Stimulated activated CD8-positive, alpha-beta memory T cell treated with anti-CD3 and anti-CD28 coated beads, Interleukin-7, amount 100 ng/mL, for 4 hours (primary cell): Measurements from ENCODE around the gene CNN3.

ENCODE experiments used
- DNase-seq, 2 donors: peaks; one replicate each; pipeline ENCODE4 v3.0.0-alpha.2; 2020; ENCODE audit warnings: low read depth in 2 of 2

Gene CNN3

GRCh38 chr1:94887603-94888171, 39.2 kb downstream of the CNN3 start:
- no peak for DNase-seq

DNA sequence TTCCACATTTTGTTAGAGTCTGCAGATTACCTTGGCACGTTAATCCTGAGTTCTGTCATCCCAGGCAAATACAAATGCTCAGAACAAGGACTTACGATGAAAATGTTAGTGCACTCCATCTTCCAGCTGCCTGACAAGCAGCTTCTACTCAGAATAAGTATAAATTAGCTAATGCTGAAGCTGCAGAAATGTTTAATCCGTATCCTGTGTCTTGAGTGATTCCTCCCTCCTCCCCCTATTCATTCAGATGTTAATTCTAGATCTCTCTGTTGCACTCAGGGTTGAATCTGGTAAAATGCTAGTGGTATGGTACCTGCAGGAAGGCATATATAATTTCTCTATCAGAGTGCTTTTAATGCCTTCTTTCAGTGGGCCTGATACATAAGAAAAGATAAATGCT, 39.8 kb downstream of the CNN3 start:
- no peak for DNase-seq

GRCh38 chr1:94886361-94886760, 40.5 kb downstream of the CNN3 start:
- DNase-seq = no peak

DNA sequence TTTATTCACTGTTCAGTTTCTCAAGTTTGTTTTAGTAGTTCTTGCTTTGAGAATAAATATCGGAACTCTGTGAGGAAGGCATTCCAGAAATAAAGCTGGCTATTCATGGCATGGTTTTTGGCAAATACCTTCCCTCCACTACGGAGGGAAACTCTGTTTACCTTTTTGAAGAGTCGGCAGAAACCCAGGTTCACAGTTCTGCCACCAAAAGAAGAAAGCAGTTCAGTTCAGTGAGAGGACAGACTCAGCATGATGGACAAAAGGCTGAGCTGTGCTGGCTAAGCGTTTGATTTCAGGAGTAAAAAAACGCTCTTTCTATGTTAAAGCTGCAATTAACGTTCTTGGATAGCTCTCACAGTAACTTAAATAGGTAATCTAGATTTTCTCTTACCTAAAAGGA, 42.4 kb downstream of the CNN3 start:
- no peak for DNase-seq

GRCh38 chr1:94884106-94884505, 42.8 kb downstream of the CNN3 start:
- no peak for DNase-seq

DNA sequence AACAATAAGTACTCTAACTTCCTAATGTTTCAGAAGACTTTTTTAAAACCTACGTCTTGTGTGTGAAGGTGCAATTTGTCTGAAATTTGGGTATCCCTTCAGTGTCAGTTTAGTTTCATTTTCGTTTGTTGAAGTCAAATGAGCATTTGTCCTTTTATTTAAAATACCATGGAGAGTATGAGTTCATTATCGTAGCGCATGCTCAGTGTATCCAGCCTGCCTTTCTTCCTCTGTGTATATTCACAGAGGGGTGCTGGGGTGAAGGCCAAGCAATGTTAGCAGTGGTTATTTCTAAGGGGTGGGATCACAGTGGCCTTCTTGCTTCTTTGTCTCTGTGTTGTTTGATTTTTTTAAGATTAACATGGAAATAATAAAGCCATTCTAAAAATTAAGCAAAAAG, 43.2 kb downstream of the CNN3 start:
- peak in 1 of 2 donors; percentile 2 for DNase-seq

GRCh38 chr1:94878329-94878728, 48.6 kb downstream of the CNN3 start:
- no peak for DNase-seq

DNA sequence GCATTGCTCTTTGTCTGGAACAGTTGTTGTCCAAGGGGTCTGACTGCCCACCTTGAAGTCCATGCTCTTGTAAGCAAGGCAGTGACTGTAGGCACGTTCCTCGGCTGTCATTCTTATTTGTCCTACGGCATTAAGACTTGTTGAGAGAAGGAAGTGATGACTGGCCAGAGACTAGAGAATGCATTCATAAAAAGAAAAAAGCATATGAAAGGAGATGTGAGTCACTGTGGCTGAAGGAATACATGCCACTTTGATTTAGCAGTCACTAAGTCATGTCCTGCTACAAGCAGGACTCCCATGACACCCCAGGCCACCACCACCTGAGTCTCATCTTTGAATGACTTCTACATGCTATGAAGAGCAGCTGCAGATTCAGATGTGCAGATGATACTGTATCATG, 50.5 kb downstream of the CNN3 start:
- no peak for DNase-seq

- no peak for DNase-seq
Measured at GRCh38 chr1:94875794-94876193, 51.1 kb downstream of the CNN3 start.

DNA sequence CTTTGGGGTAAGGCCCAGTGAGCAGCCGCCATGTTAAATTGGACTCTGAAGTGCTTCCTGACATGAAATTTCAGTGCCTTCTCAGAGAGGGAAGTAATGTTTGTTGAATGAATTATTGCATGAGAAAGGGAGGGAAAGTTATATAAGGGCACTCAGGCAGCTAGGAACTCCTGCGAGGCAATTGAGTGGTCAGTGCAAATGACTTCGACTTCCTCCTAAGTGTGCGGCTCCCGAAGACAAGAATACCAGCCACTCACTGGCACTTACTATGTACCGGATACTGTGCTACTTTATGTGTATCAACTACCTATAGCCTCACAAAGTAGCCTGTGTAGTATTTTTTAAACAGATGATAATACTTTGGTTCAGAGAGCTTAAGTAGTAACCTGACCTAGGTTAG, 52.5 kb downstream of the CNN3 start:
- DNase-seq = no peak

DNA sequence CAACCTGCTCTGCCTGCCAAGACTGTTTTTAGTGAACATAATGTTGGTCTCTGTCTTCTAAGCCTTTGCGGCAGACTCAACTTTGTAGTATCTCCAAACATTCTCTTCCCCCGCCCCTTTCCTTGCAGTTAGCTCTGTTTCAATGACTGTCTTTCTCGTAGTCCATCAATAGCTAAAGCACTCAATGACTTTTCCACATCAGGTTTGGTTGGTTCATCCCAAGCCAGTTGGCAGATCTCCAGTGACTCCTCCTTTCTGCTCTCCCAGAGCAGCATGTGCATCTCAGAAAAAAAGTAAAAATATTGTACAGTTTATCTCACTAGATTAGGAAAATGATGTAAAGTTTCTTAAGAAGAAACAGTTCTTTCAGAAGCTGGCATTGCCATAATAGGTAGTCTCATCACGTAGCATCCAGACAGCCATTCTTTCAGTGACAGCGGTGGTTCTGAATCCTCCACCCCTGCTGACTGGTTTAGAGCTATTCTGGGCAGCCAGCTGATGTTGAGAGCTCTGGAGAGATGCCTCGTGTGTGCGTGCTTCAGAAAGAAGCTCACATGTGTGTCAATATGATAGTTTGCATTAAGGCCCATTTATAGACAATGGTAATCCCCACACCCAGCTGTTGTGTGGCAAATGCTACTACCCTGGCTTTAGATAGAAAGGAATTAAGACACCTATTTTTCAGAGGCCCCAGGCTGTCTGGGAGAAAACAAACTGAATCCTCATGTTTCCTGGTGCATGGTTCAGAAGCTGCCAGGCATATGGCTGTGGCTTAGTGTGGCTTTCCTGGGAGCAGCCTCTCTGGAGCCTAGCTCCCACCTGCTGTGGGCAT, 53.2 kb downstream of the CNN3 start:
- DNase-seq = no peak

DNA sequence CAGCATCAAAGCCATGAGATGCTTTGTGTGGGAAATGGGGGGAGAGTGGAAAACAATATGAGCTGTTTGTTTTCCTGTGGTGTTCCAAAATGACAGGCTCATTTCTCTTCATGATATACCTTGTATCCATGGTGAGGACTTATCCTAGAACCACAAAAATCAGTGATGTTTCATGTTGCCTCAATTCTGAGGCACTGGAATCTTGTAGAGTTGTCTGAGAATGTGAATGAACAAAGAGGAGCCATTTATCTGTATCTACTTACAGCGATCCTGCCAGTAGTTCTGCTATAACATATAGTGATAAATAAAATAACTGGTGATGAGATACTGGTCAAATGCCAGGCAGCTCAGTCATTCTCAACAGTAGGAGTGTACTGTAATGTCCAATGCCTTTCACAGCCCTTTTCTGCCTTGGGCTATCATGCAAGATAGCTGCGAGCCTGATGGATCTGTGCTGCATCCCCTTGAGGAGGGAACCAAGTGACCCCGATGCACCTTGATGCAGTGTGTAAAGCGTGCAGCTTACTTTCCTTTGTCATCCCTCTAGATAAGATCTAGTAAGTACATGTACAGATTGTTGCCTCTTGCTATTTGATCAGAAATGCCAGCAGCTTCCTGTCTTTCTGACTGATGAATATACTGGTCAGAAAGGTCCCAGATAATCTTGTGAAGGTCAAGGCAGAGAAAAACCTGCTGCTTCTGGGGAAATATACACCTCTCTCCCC, 54.0 kb downstream of the CNN3 start:
- DNase-seq = no peak

- no peak for DNase-seq
Measured at GRCh38 chr1:94871031-94871430, 55.9 kb downstream of the CNN3 start.

DNA sequence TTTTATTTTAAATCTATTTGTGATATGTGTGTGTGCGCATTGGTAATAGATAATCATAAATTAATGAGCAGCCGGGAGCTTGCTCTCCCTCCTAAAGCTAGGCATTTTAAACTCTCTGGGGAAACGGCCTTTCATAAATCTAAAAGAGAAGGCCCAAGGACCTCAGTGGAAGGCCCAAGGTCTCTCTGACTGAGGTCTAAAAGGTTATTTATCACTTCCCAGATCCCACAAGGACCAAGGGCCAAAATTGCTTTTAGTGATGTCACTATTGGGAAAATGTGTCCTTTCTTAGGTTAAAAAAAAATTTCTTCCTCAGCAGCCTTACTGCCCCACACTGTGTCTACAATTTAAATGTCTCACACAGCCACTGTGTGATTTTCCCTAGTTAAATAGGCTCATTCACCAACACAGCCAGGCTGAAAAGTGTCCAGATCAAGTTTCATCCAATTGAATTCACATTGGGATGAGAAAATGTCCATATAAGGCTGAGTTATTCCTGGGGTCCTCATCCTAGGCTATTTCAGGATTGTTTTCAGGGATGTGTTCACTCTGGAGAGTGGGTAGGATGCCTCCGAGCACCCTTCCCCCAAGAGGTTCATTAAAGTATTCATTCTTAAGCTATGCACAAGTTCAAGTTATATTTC, 60.6 kb downstream of the CNN3 start:
- DNase-seq = no peak

GRCh38 chr1:94865360-94865759, 61.5 kb downstream of the CNN3 start:
- DNase-seq = no peak

DNA sequence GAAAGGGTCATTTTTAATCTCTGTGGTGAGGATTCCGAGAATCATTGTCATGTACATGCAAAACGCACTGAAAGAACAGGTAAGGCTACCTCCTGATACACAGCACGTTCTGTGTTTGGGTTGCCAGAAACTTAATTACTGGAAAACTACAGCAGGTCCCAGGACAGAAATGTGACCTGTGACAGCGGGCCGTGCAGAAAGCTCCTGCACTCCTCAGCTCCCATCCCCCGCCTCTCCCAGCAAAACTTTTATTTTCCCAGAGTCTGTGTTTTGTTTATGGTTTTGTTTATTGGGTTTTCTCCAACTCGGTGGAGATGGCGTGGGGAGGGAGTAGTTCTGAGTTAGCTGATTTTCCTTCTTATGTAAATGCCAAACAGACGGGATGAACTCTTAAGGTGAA, 62.1 kb downstream of the CNN3 start:
- no peak for DNase-seq

GRCh38 chr1:94863919-94864318, 63.0 kb downstream of the CNN3 start:
- no peak for DNase-seq

DNA sequence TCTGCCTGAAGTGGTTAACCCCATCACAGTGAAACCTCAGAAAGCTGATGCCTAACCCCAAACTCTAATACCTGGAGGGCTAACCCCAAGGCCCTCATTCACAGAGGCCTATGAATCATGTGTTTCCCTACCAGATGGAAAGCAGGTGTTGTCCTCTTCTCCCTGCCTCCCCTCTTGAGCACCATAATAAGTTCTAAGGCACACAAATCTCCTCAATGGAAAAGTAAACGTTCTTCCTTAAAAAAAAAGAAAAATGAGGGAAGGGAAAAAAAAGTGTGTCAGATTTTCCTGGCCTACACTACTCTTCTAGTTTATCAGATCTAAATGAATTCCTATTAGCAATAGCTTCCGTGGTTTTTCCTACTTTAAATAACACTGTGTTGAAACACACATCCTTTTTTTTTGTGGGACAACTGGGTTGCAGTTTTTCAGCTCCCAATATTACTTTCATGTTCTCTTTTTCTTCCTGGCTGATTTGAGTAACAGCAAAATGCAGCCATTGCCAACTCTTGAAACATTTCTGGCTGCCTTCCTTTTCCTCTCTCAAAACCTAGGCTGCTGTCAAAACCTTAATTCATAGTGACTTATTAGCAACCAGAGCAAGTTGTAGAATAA, 63.5 kb downstream of the CNN3 start:
- no peak for DNase-seq

GRCh38 chr1:94862718-94863117, 64.2 kb downstream of the CNN3 start:
- no peak for DNase-seq

- DNase-seq = no peak
Measured at GRCh38 chr1:94859174-94859573, 67.7 kb downstream of the CNN3 start.

GRCh38 chr1:94858276-94858675, 68.6 kb downstream of the CNN3 start:
- DNase-seq = no peak

GRCh38 chr1:94856868-94857267, 70.0 kb downstream of the CNN3 start:
- DNase-seq = no peak
